GM12801 (cell line): Measurements from ENCODE around the gene WIPF3.

Experiments used
- CTCF ChIP-seq: IDR thresholded peaks from one replicate; pipeline ENCODE4 v1.5.1; 2011; ENCODE audit warnings: control low read depth; ENCODE audit not compliant: insufficient read length; ENCODE audit errors: extremely low read depth

Gene WIPF3

GRCh38 chr7:29937132-29937531, 130.8 kb downstream of the WIPF3 start:
- TF ChIP-seq CTCF: no peak

- TF ChIP-seq CTCF: no peak
These were observed 133.9 kb downstream of the WIPF3 start for GRCh38 chr7:29940199-29940598.

- TF ChIP-seq CTCF: no peak
These were observed 139.0 kb downstream of the WIPF3 start for GRCh38 chr7:29945259-29945809.

GRCh38 chr7:29946428-29947186, 140.3 kb downstream of the WIPF3 start:
- no peak for TF ChIP-seq CTCF

- TF ChIP-seq CTCF: no peak
These were observed 142.3 kb downstream of the WIPF3 start for GRCh38 chr7:29948587-29948986.

- no peak for TF ChIP-seq CTCF
These were observed 144.2 kb downstream of the WIPF3 start for GRCh38 chr7:29950480-29950879.

GRCh38 chr7:29951206-29951605, 144.9 kb downstream of the WIPF3 start:
- TF ChIP-seq CTCF: no peak
